ENCODE data around the gene MGLL.

DNA sequence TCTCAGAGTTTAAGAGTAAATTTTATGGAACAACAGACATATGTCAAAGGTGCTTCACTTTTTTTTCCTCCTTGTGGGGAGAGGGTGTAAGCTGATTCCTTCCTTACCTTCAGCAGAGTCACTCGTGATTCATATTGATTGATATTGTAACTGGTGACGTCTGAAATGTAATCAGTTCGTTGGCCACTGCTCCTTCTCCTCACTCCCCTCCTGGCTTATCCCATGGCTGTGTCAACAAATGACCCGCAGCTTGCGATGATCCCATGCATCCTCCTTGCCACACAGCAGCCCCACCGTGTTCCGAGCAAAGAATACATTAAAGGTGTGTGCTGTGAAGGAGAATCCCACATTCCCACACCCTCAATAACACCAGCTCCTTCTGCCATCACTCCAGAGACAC lies 7.3 kb downstream of the MGLL start:
- TF ChIP-seq, protein P1, sequence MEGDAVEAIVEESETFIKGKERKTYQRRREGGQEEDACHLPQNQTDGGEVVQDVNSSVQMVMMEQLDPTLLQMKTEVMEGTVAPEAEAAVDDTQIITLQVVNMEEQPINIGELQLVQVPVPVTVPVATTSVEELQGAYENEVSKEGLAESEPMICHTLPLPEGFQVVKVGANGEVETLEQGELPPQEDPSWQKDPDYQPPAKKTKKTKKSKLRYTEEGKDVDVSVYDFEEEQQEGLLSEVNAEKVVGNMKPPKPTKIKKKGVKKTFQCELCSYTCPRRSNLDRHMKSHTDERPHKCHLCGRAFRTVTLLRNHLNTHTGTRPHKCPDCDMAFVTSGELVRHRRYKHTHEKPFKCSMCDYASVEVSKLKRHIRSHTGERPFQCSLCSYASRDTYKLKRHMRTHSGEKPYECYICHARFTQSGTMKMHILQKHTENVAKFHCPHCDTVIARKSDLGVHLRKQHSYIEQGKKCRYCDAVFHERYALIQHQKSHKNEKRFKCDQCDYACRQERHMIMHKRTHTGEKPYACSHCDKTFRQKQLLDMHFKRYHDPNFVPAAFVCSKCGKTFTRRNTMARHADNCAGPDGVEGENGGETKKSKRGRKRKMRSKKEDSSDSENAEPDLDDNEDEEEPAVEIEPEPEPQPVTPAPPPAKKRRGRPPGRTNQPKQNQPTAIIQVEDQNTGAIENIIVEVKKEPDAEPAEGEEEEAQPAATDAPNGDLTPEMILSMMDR (IDR thresholded peaks at IDR 0.05): no peak
- no peak for TF ChIP-seq POLR2A (IDR thresholded peaks at IDR 0.05)

Data from right lobe of liver (tissue), 4 donors.